Gastrocnemius medialis (tissue), 4 donors: Measurements from ENCODE around the gene PKNOX2. TPM values are rescaled to one million over a fixed set of nuclear protein-coding genes. Genes with fewer than 3 reads are reported as not detected.

ENCODE experiments used
- ATAC-seq, 2 donors: fragments of 150-250 bp; one replicate each; pipeline ENCODE4 v1.9.1; 2016
- DNase-seq, 2 donors: peaks; one replicate each; pipeline ENCODE4 v3.0.0-alpha.2; 2019
- H3K27ac ChIP-seq, 4 donors: fragments of 200-600 bp; sonication (generic); 1 replicate in 1 of 4; 2 replicates in 3 of 4; pipeline ENCODE4 v1.5.1; 2016 to 2018; ENCODE audit warnings: mild to moderate bottlenecking in 2 of 4, moderate library complexity in 1 of 4
- H3K27me3 ChIP-seq, 3 donors: fragments of 200-600 bp; sonication (generic) in 2 of 3; 1 replicate in 1 of 3; 2 replicates in 2 of 3; pipeline versions ENCODE4 v1.5.1 to v1.6.0; 2016 to 2019; ENCODE audit warnings: mild to moderate bottlenecking in 1 of 3, moderate library complexity in 1 of 3
- H3K36me3 ChIP-seq, 2 donors: fragments of 200-600 bp; sonication (generic) in 1 of 2; one replicate each; pipeline ENCODE4 v1.5.1; 2017 to 2018
- H3K4me1 ChIP-seq, 2 donors: fragments of 200-600 bp; sonication (generic) in 1 of 2; one replicate each; pipeline ENCODE4 v1.5.1; 2016 to 2017; ENCODE audit warnings: mild to moderate bottlenecking in 2 of 2
- H3K4me3 ChIP-seq, 4 donors: fragments of 200-600 bp; sonication (generic) in 3 of 4; 1 replicate in 1 of 4; 2 replicates in 3 of 4; pipeline ENCODE4 v1.5.1; 2016 to 2019; ENCODE audit warnings: mild to moderate bottlenecking in 2 of 4
- H3K9me3 ChIP-seq, 3 donors: fragments of 200-600 bp; sonication (generic) in 2 of 3; 1 replicate in 1 of 3; 2 replicates in 2 of 3; pipeline ENCODE4 v1.5.1; 2016 to 2019
- CTCF ChIP-seq, 5 experiments: fragments of 450-650 bp in 3 of 5; fragments of 200-600 bp in 2 of 5; sonication (generic) in 2 of 5; IDR thresholded peaks in 4 of 5; conservative IDR thresholded peaks in 1 of 5; 1 replicate in 4 of 5; 2 replicates in 1 of 5; pipeline ENCODE4 v1.5.1; 2016 to 2019; ENCODE audit warnings: antibody characterized with exemption in 5 of 5, mild to moderate bottlenecking in 3 of 5, moderate library complexity in 3 of 5
- POLR2A ChIP-seq, 2 donors: fragments of 450-650 bp; IDR thresholded peaks; one replicate each; pipeline ENCODE4 v1.6.1; 2017; ENCODE audit warnings: antibody characterized with exemption in 2 of 2, mild to moderate bottlenecking in 2 of 2, moderate library complexity in 2 of 2
- in situ Hi-C, 4 donors: fragments of 200-750 bp; cut with MboI; loops; one replicate each; pipeline versions ENCODE4 v1.15.0 to v1.8.0; 2017; ENCODE audit warnings: low sequenced_read_pairs in 4 of 4
- intact Hi-C: fragments of 100-400 bp; cut with DNase I; formaldehyde crosslinking; loops from one replicate; pipeline ENCODE4 v1.15.1; 2023; ENCODE audit warnings: low total_unique reads
- total RNA-seq, 4 donors: library from RNA; depleted of rRNA; stranded (reverse); fragments of >200 nt; gene quantifications; one replicate each; pipeline versions ENCODE4 v1.1.0 to v1.2.3, GENCODE V29; 2016

Gene PKNOX2
- total RNA-seq, 4 donors from 2014 or later, result 3.7 to 11.7 (median 6.0) TPM

- intact Hi-C loops, result no loop called here
- no peak for ATAC-seq
Measured at GRCh38 chr11:125241104-125241503, 76.6 kb downstream of the PKNOX2 start.

GRCh38 chr11:125242141-125242775 is 77.7 kb downstream of the PKNOX2 start:
- Histone ChIP-seq H3K36me3 (no peaks in the 10 kb centered on the region), H3K27me3 (no peaks in the 10 kb centered on the region), H3K4me1 (no peaks in the 10 kb centered on the region), H3K4me3 (no peak overlapping the region), H3K9me3 (no peaks in the 10 kb centered on the region), H3K27ac (no peak overlapping the region)
- no peak for ATAC-seq
- TF ChIP-seq POLR2A (IDR thresholded peaks at IDR 0.05) (no peak), CTCF (IDR thresholded peaks at IDR 0.05 in 4 of 5, conservative IDR thresholded peaks at IDR 0.05 in 1 of 5) (no peak)
- DNase-seq, result no peak
- intact Hi-C loops, result no loop called here
- in situ Hi-C loops, result no loop called here

More at GRCh38 chr11:125241104-125241503, 76.6 kb downstream of the PKNOX2 start:
- DNase-seq, result no peak
- in situ Hi-C loops, result no loop called here
- Histone ChIP-seq H3K4me1 (no peaks in the 10 kb centered on the region), H3K36me3 (no peaks in the 10 kb centered on the region), H3K27me3 (no peaks in the 10 kb centered on the region), H3K4me3 (no peak overlapping the region), H3K27ac (no peak overlapping the region), H3K9me3 (no peaks in the 10 kb centered on the region)
- no peak for TF ChIP-seq CTCF (IDR thresholded peaks at IDR 0.05 in 4 of 5, conservative IDR thresholded peaks at IDR 0.05 in 1 of 5)
- TF ChIP-seq POLR2A (IDR thresholded peaks at IDR 0.05), result no peak

- Histone ChIP-seq H3K9me3 (no peaks in the 10 kb centered on the region), H3K36me3 (no peaks in the 10 kb centered on the region), H3K27ac (no peak overlapping the region), H3K27me3 (no peaks in the 10 kb centered on the region), H3K4me1 (no peaks in the 10 kb centered on the region), H3K4me3 (no peak overlapping the region)
- in situ Hi-C loops, result no loop called here
- DNase-seq, result no peak
- no peak for ATAC-seq
- TF ChIP-seq CTCF (IDR thresholded peaks at IDR 0.05 in 4 of 5, conservative IDR thresholded peaks at IDR 0.05 in 1 of 5) (no peak), POLR2A (IDR thresholded peaks at IDR 0.05) (no peak)
- intact Hi-C loops, result no loop called here
Measured at GRCh38 chr11:125244166-125244565, 79.6 kb downstream of the PKNOX2 start.

GRCh38 chr11:125245299-125245698 is 80.7 kb downstream of the PKNOX2 start:
- DNase-seq (no peak), ATAC-seq (no peak)
- Histone ChIP-seq H3K27ac (no peak overlapping the region), H3K4me1 (peaks cover 0 to 3% of the 10 kb centered on the region in 2 donors), H3K9me3 (no peaks in the 10 kb centered on the region), H3K4me3 (no peak overlapping the region), H3K36me3 (no peaks in the 10 kb centered on the region), H3K27me3 (no peaks in the 10 kb centered on the region)
- no peak for TF ChIP-seq CTCF (IDR thresholded peaks at IDR 0.05 in 4 of 5, conservative IDR thresholded peaks at IDR 0.05 in 1 of 5)
- TF ChIP-seq POLR2A (IDR thresholded peaks at IDR 0.05), result no peak
- intact Hi-C loops (no loop called here), in situ Hi-C loops (no loop called here)

GRCh38 chr11:125247431-125247830 is 82.9 kb downstream of the PKNOX2 start:
- intact Hi-C loops, result no loop called here

More at GRCh38 chr11:125247431-125247830, 82.9 kb downstream of the PKNOX2 start:
- TF ChIP-seq POLR2A (IDR thresholded peaks at IDR 0.05) (no peak), CTCF (IDR thresholded peaks at IDR 0.05 in 4 of 5, conservative IDR thresholded peaks at IDR 0.05 in 1 of 5) (no peak)
- H3K27ac ChIP-seq, result no peak overlapping the region
- no peaks in the 10 kb centered on the region for H3K9me3 ChIP-seq
- H3K27me3 ChIP-seq, result no peaks in the 10 kb centered on the region
- in situ Hi-C loops, result no loop called here
- no peaks in the 10 kb centered on the region for H3K36me3 ChIP-seq
- ATAC-seq (no peak), DNase-seq (no peak)
- no peak overlapping the region for H3K4me3 ChIP-seq
- peaks cover 0 to 6% of the 10 kb centered on the region in 2 donors for H3K4me1 ChIP-seq
